ENCODE results near the gene ANO7. TPM values are rescaled to one million over a fixed set of nuclear protein-coding genes. Genes with fewer than 3 reads are reported as not detected.

ANO7 gene
- polyA plus RNA-seq, 6 donors from 2014 or later = not detected

GRCh38 chr2:241234066-241234790 is 45.8 kb downstream of the ANO7 start:
- H3K4me3 Mint-ChIP-seq = no peak overlapping the region
- H3K27me3 Mint-ChIP-seq = no peaks in the 10 kb centered on the region
- H3K27ac Mint-ChIP-seq = no peak overlapping the region

GRCh38 chr2:241234962-241235740 is 46.7 kb downstream of the ANO7 start:
- Mint-ChIP-seq H3K9me3 (no peaks in the 10 kb centered on the region), H3K4me3 (peak overlapping the region in 1 of 8 donors; percentile 49), H3K27me3 (no peaks in the 10 kb centered on the region), H3K36me3 (peaks cover 45 to 74% of the 10 kb centered on the region in 2 donors), H3K4me1 (peaks cover 0 to 6% (median 4%) of the 10 kb centered on the region in 3 donors), H3K27ac (no peak overlapping the region)
- no peak for DNase-seq
- ATAC-seq (ENCODE audit: low read depth in 2 of 2) = no peak

More at GRCh38 chr2:241234066-241234790, 45.8 kb downstream of the ANO7 start:
- H3K36me3 Mint-ChIP-seq = peaks cover 45 to 66% of the 10 kb centered on the region in 2 donors
- ATAC-seq (ENCODE audit: low read depth in 2 of 2) = no peak
- H3K4me1 Mint-ChIP-seq = peaks cover 0 to 6% (median 4%) of the 10 kb centered on the region in 3 donors
- no peak for DNase-seq
- H3K9me3 Mint-ChIP-seq = no peaks in the 10 kb centered on the region

DNA sequence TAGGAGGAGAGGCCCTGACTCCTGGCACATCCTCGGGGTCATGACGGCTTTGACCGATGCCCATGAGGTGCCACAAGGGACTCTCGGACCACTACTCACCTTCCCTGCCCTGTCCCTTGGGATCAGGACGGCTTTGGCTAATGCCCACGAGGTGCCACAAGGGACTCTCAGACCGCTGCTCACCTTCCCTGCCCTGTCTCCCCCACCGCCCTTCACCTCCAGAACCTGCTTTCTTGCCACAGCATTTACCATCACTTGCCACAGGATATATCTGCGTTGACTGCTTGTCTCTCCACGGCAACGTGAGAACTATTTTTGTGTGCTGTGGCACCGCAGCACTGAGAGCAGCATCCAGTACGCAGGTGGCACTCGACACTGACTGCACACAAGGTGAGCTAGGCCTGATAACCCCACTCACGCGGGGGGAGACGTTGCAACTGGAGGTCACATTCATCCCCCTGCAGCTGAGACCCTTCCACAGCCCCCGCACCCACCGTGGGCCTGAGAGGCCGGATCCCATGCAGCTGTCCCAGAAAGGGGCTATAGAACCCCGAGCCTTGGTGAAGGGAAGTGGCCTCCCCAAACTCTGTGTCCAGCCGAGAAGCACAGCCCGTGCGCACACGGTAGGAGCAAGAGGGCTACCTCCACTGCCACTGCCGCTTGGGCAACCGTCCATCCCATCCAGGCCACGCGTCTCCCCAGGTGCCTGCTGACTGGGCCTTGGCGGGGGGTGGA is 47.5 kb downstream of the ANO7 start:
- DNase-seq = no peak
- peak overlapping the region in 1 of 6 donors; percentile 37 for H3K27ac Mint-ChIP-seq
- no peak for ATAC-seq (ENCODE audit: low read depth in 2 of 2)
- peaks cover 45 to 78% of the 10 kb centered on the region in 2 donors for H3K36me3 Mint-ChIP-seq
- no peaks in the 10 kb centered on the region for H3K27me3 Mint-ChIP-seq
- H3K4me1 Mint-ChIP-seq = peaks cover 0 to 6% (median 4%) of the 10 kb centered on the region in 3 donors
- no peak overlapping the region for H3K4me3 Mint-ChIP-seq
- H3K9me3 Mint-ChIP-seq = no peaks in the 10 kb centered on the region

- Mint-ChIP-seq H3K27me3 (no peaks in the 10 kb centered on the region), H3K36me3 (peaks cover 42 to 75% of the 10 kb centered on the region in 2 donors), H3K4me3 (no peak overlapping the region), H3K27ac (peak overlapping the region in 1 of 6 donors; percentile 56), H3K4me1 (peaks cover 0 to 6% (median 0%) of the 10 kb centered on the region in 3 donors), H3K9me3 (no peaks in the 10 kb centered on the region)
- DNase-seq (no peak), ATAC-seq (ENCODE audit: low read depth in 2 of 2) (no peak)
Measured at GRCh38 chr2:241237047-241237446, 48.6 kb downstream of the ANO7 start.

GRCh38 chr2:241237949-241238371 is 49.5 kb downstream of the ANO7 start:
- H3K27me3 Mint-ChIP-seq = no peaks in the 10 kb centered on the region
- no peak overlapping the region for H3K4me3 Mint-ChIP-seq
- H3K9me3 Mint-ChIP-seq = no peaks in the 10 kb centered on the region
- H3K36me3 Mint-ChIP-seq = peaks cover 51 to 79% of the 10 kb centered on the region in 2 donors
- H3K4me1 Mint-ChIP-seq = peaks cover 0 to under 1% (median 0%) of the 10 kb centered on the region in 3 donors
- DNase-seq (no peak), ATAC-seq (ENCODE audit: low read depth in 2 of 2) (no peak)
- peak overlapping the region in 1 of 6 donors; percentile 32 for H3K27ac Mint-ChIP-seq

GRCh38 chr2:241238693-241239198 is 50.3 kb downstream of the ANO7 start:
- no peak for ATAC-seq (ENCODE audit: low read depth in 2 of 2)
- H3K9me3 Mint-ChIP-seq = no peaks in the 10 kb centered on the region
- H3K4me3 Mint-ChIP-seq = no peak overlapping the region
- H3K27ac Mint-ChIP-seq = no peak overlapping the region
- no peaks in the 10 kb centered on the region for H3K4me1 Mint-ChIP-seq
- H3K36me3 Mint-ChIP-seq = peaks cover 52 to 76% of the 10 kb centered on the region in 2 donors
- DNase-seq = no peak
- H3K27me3 Mint-ChIP-seq = no peaks in the 10 kb centered on the region

DNA sequence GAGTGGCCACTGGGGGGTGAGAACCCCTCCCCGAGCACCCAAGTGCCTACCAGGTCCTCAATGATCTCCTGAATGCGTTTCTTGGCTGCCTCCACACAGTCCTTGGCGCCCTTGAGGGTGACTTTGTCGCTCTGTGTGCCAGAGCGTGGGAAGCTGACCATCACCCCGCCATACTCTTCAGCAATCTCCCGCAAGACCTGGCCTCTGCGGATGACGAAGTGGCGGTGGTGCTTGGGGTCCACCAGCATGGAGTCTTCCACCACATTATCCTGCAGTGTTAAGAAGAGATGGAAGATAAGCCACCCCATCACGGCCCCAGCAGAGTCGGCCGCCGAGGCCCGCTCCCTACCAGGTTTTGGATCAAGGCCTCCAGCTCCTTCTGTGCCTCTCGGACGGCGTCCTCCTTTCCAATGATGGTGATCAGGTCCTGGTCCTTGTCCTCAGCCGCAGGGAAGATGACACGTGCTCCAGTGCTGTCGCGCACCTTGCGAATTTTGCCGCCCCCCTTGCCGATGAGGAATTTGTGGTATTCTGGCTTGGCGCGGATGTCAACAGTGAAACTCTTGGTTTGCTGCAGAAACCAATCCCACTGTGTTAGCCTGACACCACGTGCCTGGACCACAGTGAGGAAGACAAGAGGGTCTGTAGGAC is 51.2 kb downstream of the ANO7 start:
- Mint-ChIP-seq H3K27ac (no peak overlapping the region), H3K4me1 (peaks cover 0 to 6% (median 0%) of the 10 kb centered on the region in 3 donors)

DNA sequence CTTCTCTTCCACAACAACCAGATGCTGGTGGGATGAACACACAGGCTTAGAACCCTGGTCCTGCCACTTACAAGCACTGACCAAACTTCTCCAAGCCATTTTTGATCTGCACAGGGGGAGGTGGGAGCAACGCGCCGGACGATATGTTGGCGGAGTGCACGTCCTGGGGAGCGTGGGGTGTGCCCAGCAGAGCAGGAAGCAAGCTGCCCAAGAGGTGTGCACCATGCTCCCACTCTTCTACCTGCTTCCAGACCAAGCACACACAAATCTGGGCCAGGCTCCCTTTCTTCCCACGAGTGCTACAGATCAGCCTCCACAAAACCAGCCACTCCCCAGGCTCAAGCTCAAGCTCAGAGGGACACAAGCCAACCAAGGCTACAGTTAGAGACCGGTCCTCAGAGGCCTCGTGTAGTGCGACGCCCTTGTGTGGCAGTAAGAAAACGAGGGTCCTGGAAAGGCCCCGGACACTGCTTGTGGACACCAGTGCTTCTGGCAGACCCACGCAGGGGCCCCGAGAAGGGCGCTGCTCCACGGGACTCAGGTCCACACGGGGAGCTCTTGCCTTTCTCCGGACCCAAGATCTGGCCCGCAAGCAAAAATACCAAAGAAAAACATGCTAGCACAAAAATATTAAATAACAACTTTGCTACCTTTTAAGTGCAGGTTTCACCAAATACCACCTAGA is 52.0 kb downstream of the ANO7 start:
- peaks cover 0 to 6% (median 0%) of the 10 kb centered on the region in 3 donors for H3K4me1 Mint-ChIP-seq
- ATAC-seq (ENCODE audit: low read depth in 2 of 2) (no peak), DNase-seq (no peak)
- H3K27ac Mint-ChIP-seq = no peak overlapping the region
- H3K27me3 Mint-ChIP-seq = no peaks in the 10 kb centered on the region
- no peaks in the 10 kb centered on the region for H3K9me3 Mint-ChIP-seq
- peaks cover 46 to 71% of the 10 kb centered on the region in 2 donors for H3K36me3 Mint-ChIP-seq
- H3K4me3 Mint-ChIP-seq = no peak overlapping the region

More for the DNA sequence above, 51.2 kb downstream of the ANO7 start:
- Mint-ChIP-seq H3K36me3 (peaks cover 51 to 78% of the 10 kb centered on the region in 2 donors), H3K4me3 (no peak overlapping the region), H3K27me3 (no peaks in the 10 kb centered on the region), H3K9me3 (no peaks in the 10 kb centered on the region)
- DNase-seq (no peak), ATAC-seq (ENCODE audit: low read depth in 2 of 2) (no peak)

DNA sequence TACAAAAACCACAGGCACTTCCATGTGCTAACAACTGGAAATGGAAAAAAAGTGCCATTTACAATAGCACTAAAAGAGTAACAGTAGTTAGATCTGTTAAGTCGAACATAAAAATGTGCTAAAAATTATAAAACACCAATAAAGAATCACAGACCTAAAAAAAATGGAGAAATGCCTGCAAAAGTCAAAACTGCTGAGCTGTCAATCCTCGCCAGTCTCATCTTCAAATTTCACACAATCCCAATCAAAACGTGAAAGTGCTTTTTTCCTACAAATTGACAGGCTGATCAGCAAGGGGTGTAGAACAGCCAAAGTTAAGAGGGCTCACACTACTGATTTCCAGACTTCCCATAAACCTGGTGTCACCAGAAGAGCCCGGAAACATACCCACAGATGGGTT is 53.2 kb downstream of the ANO7 start:
- DNase-seq = no peak
- H3K4me3 Mint-ChIP-seq = no peak overlapping the region
- peaks cover 48 to 66% of the 10 kb centered on the region in 2 donors for H3K36me3 Mint-ChIP-seq
- H3K27me3 Mint-ChIP-seq = no peaks in the 10 kb centered on the region
- no peak for ATAC-seq (ENCODE audit: low read depth in 2 of 2)
- no peaks in the 10 kb centered on the region for H3K9me3 Mint-ChIP-seq
- peaks cover 0 to 6% (median 0%) of the 10 kb centered on the region in 3 donors for H3K4me1 Mint-ChIP-seq
- no peak overlapping the region for H3K27ac Mint-ChIP-seq

GRCh38 chr2:241242306-241242705 is 53.8 kb downstream of the ANO7 start:
- no peak for ATAC-seq (ENCODE audit: low read depth in 2 of 2)
- no peak for DNase-seq
- H3K36me3 Mint-ChIP-seq = peaks cover 50 to 65% of the 10 kb centered on the region in 2 donors
- H3K9me3 Mint-ChIP-seq = no peaks in the 10 kb centered on the region
- H3K27ac Mint-ChIP-seq = peak overlapping the region in 1 of 6 donors; percentile 59
- no peaks in the 10 kb centered on the region for H3K27me3 Mint-ChIP-seq
- H3K4me3 Mint-ChIP-seq = no peak overlapping the region
- H3K4me1 Mint-ChIP-seq = peaks cover 0 to 6% (median 0%) of the 10 kb centered on the region in 3 donors

DNA sequence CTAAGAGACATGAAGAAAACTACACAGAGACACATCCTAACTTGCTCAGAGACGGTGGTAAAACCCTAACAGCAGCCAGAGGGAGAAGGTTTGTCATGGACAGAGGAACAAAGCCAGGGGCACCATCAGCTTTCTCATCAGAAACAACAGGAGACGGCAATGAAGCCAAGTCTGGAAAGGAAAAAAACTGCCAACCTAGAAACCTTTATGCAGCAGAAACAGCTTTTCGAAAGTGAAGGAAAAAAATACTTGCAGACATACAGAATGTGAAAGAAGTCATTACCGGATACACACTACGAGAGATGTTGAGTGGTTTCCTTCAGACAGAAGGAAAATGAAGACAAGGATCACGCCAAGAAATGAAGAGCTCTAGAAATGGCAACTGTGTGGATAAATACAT is 55.9 kb downstream of the ANO7 start:
- H3K27ac Mint-ChIP-seq = peak overlapping the region in 1 of 6 donors; percentile 62
- H3K36me3 Mint-ChIP-seq = peaks cover 47 to 65% of the 10 kb centered on the region in 2 donors

DNA sequence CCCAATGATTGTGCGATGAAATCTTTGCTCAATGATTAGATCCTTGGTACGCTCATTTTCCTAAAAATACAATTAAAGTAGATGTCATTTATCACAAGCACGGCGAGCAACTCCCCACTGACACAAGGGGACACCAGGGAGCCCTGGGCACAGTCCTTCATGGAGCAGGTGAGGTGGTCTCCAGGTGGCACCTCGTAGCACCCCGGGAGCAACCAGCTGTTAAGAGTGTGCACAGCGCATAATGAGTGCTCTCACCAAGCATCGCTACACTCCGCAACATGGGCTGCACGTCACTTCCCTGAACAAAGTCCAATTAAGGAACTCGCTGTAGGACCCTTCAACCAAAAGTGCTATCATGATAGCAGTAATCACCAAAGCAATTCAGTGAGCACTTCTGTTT is 59.8 kb downstream of the ANO7 start:
- no peak for DNase-seq
- peak overlapping the region in 2 of 6 donors; percentile 89 to 93 for H3K27ac Mint-ChIP-seq
- H3K4me1 Mint-ChIP-seq = peaks cover 0 to 6% (median 0%) of the 10 kb centered on the region in 3 donors
- no peak for ATAC-seq (ENCODE audit: low read depth in 2 of 2)
- H3K9me3 Mint-ChIP-seq = no peaks in the 10 kb centered on the region
- no peaks in the 10 kb centered on the region for H3K27me3 Mint-ChIP-seq
- H3K36me3 Mint-ChIP-seq = peaks cover 39% of the 10 kb centered on the region in 2 donors
- H3K4me3 Mint-ChIP-seq = no peak overlapping the region

More for the DNA sequence above, 55.9 kb downstream of the ANO7 start:
- ATAC-seq (ENCODE audit: low read depth in 2 of 2) (no peak), DNase-seq (no peak)
- Mint-ChIP-seq H3K27me3 (no peaks in the 10 kb centered on the region), H3K4me3 (no peak overlapping the region), H3K9me3 (no peaks in the 10 kb centered on the region), H3K4me1 (peaks cover 0 to 6% (median 0%) of the 10 kb centered on the region in 3 donors)

Data from naive B cell (primary cell).